Right ventricle myocardium superior (tissue), 1 donor: Measurements from ENCODE around the gene TMSB15C. TPM values are rescaled to one million over a fixed set of nuclear protein-coding genes. Genes with fewer than 3 reads are reported as not detected.
"Not testable (repeated sequence)": the region's sequence is repeated elsewhere in the genome, so short reads cannot be mapped to it uniquely, and the experiment has no call there.

ENCODE experiments used
- ATAC-seq: fragments of 200-7000 bp; cut with Tn5 transposase; one replicate; pipeline ENCODE4 v1.9.1; 2020; ENCODE audit warnings: mild to moderate bottlenecking; ENCODE audit not compliant: poor library complexity
- DNase-seq: peaks from one replicate; pipeline ENCODE4 v3.0.0-alpha.2; 2020
- intact Hi-C: fragments of 100-400 bp; cut with DNase I; formaldehyde crosslinking; loops from one replicate; pipeline ENCODE4 v1.11.2; 2022
- total RNA-seq: library from RNA; stranded (reverse); fragmentation: NEBNext Ultra II Directional; extraction: Animal tissue kit (Norgen Biotek cat#: 25700); gene quantifications from one replicate; pipeline ENCODE4 v1.2.1, GENCODE V29; 2021
- donor health status: DM: no; HTN: yes; CAD: no; lungs with severe emphysema.

Gene TMSB15C
- total RNA-seq, 1 donor from 2014 or later: 0.48 TPM

GRCh38 chrX:104062636-104063035 is 13.4 kb downstream of the TMSB15C start:
- ATAC-seq, intact Hi-C loops, DNase-seq: not testable (repeated sequence)

- intact Hi-C loops, DNase-seq, ATAC-seq: not testable (repeated sequence)
These were observed 21.1 kb downstream of the TMSB15C start for GRCh38 chrX:104054956-104055355.

GRCh38 chrX:104047171-104047570 is 28.9 kb downstream of the TMSB15C start:
- ATAC-seq: no peak
- DNase-seq: no peak
- intact Hi-C loops: no loop called here

- no peak for DNase-seq
- no peak for ATAC-seq
- intact Hi-C loops: no loop called here
These were observed 30.4 kb downstream of the TMSB15C start for GRCh38 chrX:104045642-104046041.

GRCh38 chrX:104041003-104041402 is 35.0 kb downstream of the TMSB15C start:
- intact Hi-C loops: no loop called here
- DNase-seq (no peak), ATAC-seq (no peak)

- ATAC-seq (no peak), DNase-seq (no peak)
- intact Hi-C loops: no loop called here
These were observed 36.1 kb downstream of the TMSB15C start, which contains the start of gene H2BW2 for GRCh38 chrX:104039689-104040505. H2BW2 (plus strand) TSS chrX:104039956; CDS start chrX:104039995, 39 bp downstream.

Other genes starting within 250 kb of the TMSB15C start
- gene RAB9B, start 244.0 kb downstream of the TMSB15C start, total RNA-seq: 28.0 TPM
- 0.43 TPM for gene TMSB15B, start 113.6 kb downstream of the TMSB15C start, total RNA-seq
- gene H2BW1, start 62.5 kb downstream of the TMSB15C start, total RNA-seq: not detected
- not detected for gene H2BW2, start 36.3 kb downstream of the TMSB15C start, total RNA-seq
- gene ZCCHC18, start 36.3 kb upstream of the TMSB15C start, total RNA-seq: 0.65 TPM
- gene SLC25A53, start 80.8 kb upstream of the TMSB15C start, total RNA-seq: 11.9 TPM
- 9.0 TPM for gene FAM199X, start 90.2 kb upstream of the TMSB15C start, total RNA-seq
- gene ESX1, start 178.7 kb upstream of the TMSB15C start, total RNA-seq: not detected